Amniotic epithelial cell (primary cell): Measurements from ENCODE around the gene NOVA1.

Experiments used
- DNase-seq: peaks from one replicate; pipeline ENCODE4 v3.0.0-alpha.2; 2010; ENCODE audit warnings: low read depth

The NOVA1 gene

DNA sequence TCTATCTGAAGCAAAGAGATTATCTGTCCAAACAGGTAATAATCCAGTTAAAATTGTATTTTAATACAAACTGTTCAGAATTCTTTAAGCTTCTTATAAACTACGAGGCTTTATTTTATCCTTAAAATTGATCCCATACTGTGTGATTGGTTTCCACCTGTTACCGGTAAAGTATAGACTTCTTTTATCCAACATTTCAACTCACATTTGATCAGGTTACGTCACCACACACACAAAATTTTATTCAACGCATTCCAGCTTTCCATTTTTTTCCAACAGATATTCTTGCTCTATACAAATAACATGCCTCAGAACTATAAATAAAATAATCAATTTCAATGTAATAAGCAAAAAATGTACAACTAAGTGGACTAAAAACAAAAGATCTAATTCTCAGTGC lies 4.5 kb downstream of the NOVA1 start:
- DNase-seq: no peak

DNA sequence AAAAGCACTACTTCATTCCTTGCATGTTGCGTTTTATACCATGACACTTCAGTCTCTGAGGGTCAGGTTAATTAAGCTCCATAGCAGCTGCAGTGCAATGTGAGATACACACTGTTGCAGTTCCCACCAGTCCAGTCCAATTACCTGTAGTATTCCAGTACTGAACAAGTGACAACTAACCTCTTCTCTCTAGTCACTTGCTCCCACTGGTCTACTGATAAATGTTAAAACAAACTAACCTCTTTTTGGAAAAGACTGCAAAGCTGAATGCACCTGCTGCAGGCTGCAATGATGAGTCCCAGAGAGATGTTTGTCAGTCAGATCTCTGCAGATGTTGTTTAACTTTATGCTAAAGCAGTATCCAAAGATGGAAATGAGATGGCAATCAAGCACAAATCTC lies 7.9 kb downstream of the NOVA1 start:
- DNase-seq: no peak

DNA sequence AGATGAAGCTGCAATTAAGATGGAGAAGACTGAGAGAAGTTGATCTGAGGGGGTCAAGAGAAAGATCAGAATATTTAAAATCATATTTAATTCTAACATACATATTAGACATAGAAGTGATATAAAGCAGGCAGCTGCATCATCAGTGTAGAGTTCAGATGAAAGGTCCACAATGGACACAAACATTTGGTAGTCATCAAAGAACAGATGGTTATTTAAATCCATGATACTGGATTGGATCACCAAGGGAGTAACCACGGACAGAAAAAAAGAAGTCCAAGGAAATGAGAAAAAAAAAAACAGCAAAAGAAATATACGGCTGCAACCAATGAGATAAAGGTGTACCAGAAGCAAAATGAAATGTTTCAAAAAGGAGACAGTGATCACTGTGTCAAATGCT lies 20.1 kb downstream of the NOVA1 start:
- no peak for DNase-seq

DNA sequence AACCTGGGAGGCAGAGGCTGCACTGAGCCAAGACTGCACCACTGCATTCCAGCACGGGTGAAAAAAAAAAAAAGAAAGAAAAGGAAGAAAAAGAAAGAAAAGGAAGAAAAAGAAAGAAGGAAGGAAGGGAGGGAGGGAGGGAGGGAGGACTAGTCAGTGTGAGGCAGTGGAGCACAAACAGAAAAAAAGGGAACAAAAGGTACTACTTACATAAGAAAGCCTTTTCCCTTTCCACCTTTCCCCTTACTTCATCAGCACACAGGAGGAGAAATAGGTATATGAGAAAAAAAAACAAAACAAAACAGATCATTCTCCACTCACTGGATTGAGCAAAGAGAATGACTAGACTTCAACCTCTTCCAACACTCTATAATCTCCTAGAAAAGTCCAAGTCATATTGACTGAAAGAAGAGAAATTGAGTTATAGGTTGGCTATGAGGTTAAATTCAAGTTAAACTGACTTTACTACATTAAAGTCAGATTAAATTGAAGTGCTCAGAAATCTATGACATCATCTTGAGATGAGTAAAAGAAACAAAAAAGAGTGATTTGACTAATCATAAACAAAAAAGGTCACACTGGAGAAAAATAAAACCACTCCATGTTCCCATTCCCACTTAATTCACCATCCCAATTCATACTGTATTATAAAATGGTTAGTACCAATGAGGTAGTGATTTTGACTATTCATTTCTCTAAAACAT lies 43.6 kb downstream of the NOVA1 start:
- DNase-seq: no peak

DNA sequence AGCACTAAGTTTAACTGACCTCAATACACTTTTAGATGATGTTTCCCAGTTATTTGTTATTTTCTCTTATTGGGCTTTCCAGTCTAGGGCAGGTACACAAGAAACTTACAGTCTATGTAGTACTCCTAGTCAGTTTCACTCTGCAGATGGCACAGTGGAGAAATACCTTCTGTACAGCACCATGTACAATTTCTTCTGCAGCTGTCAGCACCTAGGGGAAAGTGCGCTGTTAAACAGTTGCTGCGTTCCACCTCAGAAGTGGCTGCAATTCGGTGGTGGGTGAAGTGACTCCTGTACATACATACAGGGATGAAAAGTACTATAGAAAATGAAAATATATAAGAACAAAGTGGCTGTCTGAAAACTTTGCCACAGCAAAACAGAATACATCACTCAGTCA lies 48.3 kb downstream of the NOVA1 start:
- no peak for DNase-seq

DNA sequence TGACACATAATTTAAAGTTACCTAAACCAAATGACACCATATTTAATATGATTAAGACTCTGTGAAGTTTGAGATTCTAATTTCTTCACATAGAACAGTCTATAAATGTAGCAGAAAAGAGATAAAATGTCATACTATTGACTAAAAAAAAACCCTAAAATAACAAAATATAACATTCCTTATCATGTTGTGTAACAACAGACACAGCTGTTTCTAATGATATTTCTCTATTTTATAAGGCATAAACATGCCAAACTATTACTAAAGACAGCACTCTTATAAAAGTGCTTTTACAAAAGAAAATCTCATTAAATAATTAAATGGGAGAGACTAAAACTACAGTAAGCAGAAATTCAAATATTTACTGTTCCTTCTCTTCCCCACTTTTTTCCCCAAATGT lies 49.4 kb downstream of the NOVA1 start:
- DNase-seq: no peak

DNA sequence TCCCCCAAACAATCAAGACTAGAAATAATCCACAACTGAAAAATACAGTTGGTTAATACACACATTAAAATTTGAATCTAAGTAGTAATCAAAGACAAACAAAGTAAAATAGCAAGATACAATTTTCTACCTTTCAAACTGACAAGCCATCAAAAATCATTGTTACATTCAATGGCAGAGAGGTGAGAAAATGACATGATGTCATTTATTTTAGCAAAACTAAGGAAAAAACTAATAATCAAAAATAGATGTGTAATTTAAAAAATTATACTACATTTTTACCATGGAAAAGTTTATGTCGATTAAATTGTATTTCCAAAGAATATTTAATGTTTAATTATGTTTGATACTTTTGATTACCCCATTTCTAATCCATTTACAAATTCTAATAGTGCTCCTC lies 59.7 kb downstream of the NOVA1 start:
- no peak for DNase-seq

DNA sequence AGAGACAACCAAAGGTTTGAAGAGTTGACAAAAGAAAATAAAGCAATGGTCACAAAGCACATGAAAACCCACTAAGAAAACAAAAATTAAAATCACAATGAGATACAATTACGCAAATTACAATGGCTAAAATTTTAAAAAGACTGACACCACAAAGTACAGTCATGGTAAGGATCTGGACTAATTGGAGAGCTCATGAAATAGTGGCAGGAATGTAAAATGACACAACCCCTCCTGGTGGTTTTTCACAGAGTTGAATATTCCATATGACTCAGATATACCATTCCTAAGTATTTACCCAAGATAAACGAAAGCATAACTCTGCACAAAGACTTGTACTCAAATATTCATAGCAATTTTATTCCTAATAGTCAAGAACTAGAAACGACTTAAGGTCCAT lies 65.9 kb downstream of the NOVA1 start:
- peak; percentile 34 for DNase-seq

DNA sequence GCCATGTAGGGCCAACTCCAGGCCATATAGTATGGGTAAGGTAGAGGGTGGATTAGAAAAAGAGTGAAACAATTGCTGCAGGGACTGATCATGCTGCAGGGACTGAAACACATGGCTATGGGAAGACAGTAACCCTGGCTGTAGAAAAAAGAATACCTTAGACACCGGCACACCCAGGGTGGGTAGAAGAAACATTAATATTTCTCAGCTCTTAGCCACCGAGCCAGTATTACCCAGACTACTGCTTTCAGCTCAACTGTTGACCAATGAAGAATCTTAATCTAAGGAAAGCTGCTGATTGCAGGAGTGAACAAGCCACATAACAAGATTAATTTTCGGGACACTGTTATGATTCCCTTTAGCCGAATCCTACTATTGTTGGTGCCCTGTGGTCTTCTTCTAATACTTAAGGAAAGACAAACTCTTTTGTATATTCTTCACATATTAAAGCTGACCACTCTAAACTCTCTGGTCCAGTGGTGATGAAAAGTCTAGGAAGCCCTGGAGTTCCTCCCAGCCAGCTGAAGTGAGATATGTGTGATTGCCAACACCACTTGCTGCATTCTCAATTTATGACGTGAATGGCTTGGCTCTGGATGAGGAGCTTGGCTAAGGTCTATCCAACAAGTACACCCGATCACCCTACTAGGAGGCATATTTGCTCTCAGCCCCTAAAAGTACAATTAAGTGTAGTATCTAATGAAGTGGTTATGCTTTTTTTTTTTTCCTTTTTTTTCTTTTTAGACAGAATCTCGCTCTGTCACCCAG lies 69.2 kb downstream of the NOVA1 start:
- no peak for DNase-seq

DNA sequence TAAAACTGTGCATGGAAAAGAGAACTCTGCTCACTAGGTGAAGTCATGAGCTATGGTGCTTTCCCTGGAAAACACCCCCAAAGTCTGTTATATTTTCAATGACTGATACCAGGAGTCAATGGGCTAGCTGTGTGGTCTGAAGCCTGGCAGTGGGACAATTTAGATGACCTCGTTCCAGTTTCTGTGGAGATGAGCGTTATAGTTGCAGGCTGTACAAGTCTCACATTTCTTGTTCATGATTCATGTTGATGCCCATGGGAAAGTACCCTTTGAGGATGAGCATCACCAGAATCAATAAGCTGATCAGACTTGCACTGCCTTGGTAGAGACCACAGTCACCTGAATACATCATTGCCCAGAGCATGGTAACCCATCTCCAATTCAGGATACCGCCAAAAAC lies 70.7 kb downstream of the NOVA1 start:
- no peak for DNase-seq

DNA sequence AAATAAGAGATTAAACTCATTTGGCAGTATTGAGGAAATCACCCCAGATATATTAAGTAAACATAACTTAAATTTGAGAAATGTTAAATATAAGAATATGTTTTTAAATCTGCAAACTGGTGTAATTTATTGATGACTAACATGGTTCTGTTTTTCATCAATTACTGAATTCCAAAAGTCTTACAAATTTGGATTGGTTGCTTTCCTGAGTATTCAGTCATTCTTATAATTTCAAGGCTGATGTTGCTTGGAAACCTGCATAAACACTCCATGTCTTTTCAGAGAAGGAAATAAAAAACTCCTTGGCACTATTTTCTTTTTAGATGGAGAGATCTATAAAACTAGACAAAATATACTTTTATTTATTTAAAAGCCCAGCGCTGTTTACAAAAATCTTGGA lies 71.7 kb downstream of the NOVA1 start:
- DNase-seq: no peak

DNA sequence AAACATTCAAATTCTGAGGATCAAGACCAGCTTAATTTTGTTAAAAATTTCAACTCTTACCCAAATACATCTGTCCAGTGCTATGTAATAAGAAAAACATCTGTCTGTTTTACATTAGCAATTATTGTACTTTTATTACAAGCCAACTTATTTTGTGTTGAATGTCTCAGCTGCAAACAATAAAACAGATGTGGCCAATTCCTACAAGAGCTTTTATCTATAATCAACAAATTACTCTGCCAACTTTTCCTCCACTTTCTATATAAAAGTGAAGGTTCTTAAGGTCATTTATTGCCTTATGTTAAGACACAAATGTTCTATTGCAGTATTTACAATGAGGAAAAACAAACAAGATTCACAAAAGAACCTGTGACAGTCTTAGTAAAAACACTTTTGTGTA lies 72.7 kb downstream of the NOVA1 start:
- DNase-seq: no peak

DNA sequence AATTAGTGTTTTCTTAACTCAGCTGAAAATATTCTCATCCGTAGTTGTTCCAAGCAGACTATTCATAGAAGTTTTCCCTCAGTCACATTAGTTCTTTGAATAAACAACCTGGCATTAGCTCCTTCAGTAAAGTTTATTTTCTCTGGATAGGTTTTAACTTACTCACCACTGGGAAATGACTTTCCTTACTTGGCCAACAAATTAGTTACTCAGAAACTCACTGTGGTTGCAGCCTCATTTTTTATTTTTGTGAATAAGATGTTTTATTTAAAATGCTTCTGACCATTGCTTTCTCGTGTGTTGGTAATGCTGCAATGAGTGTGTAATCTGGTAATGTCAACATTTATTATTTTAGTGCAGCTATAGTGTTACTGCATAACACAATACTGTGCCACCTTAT lies 74.9 kb downstream of the NOVA1 start:
- no peak for DNase-seq

DNA sequence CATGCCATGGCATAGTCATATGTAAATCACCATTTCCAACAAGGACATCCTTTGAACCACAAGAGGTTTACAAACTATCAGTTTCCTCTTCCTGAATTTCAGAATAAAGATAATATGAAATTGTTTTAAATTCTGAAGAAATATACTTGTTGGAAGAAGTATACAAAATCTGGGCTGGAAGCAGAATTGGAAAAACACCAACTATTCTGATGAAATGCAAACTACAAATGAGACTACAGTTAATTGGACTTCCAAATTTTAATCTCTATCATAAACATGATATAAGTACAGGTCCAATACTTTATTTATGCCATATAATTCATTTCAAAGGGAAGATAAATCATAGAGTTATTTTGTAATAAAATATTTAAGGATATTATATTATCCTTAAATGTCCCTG lies 80.1 kb downstream of the NOVA1 start:
- DNase-seq: no peak

DNA sequence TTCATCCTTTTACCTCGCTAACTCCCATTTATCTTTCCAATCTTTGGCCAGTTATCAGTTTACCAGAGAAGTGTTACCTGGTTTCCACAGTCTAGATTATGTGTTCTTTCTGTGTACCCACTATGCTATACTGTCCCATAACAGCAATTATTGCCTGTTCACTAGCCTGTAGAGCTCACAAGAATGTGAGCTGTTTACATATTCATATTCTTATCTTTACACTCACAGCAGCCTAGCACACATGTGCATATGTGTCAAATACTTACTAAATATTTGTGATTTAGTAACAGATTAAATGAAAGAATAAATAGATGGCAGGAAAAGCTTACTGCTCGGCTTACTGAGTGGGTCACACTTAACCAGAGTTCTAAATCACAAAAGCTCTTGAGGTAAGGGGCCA lies 97.8 kb downstream of the NOVA1 start:
- DNase-seq: no peak

DNA sequence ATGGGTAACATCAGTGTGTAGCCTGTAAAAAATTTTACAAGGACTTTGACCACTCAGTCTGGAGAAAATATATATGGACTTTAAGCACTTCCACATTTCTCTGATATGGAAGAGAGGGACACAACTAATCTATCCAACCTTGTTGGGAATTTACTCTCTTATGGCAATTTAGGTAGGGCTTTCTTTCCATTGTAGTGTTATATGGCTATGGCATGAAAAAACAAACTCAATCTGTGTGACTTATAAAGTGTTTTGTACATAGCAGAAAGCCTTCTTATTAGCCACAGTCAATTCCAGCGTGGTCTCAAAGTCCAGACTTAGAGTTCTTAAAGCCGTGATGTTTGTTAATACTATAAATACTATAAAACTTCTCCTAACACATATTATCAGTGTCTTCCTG lies 98.3 kb downstream of the NOVA1 start:
- DNase-seq: no peak

DNA sequence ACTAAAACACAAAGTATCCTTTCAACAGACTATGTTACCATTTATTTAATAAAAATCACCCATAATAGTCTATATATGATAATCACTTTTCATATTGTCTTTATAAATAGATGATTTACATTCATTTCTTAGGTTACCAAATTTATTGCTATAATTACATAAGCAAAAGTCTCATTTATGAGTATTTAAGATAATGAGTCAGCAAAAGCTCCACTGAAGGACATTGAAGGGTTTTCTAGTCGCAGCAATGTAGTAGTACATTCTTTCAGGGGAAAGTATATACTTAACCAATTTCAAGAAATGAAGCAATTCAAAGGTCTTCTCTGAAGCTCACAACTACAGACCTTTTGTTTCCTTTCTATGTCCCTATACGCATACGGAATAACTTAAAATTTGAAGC lies 110.9 kb downstream of the NOVA1 start:
- DNase-seq: no peak

DNA sequence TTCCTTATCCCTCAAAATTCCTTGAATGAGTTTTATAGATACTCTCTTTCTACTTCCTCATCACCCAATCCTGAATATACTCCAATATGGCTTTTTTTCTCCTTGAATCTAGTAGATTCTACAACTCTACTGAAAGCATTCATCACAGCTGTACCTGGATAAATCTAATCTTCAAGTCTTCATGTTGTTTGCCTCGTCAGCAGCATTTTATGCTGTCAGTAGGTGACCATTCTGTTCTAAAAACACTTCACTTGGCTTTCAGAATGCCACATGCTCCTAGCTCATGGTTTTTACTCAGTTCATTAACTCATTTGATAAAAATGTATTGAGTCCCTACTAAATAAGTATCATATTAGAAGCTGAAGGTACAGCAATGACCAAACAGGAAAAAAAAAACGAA lies 113.3 kb downstream of the NOVA1 start:
- no peak for DNase-seq

DNA sequence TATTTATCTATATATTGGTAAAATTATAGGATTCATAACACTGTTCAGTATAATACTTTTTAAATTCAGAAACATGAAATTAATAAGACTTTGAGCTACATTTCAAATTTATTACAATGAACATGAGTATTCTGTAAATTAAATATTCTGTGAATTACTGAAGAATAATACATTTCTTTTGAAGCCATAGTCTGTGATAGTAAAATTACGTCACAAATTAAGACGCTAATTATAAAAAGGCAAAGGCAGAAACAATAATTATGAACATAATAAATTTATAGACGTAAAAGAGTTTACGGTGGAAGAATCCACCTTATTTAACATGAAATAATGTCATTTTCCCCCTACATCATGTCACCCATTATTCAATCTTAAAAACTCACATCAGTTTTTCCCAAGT lies 118.9 kb downstream of the NOVA1 start:
- no peak for DNase-seq

DNA sequence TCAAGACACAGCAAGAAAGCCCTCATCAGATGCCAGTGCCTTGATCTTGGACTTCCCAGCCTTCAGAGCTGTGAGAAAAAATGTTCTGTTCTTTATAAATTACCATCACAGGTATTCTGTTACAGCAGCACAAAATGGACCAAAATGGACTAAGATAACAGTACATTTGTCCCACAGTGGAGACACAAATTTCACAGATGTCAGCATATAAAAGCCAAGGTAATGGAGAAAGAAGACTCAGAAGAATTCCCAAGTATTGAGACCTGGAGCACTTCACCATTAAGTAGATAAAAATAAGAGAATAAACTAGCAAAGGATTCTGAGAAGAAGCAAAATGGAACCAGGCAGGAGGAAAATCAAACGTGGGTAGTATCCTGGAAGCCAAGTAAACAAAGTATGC lies 131.0 kb downstream of the NOVA1 start:
- no peak for DNase-seq

DNA sequence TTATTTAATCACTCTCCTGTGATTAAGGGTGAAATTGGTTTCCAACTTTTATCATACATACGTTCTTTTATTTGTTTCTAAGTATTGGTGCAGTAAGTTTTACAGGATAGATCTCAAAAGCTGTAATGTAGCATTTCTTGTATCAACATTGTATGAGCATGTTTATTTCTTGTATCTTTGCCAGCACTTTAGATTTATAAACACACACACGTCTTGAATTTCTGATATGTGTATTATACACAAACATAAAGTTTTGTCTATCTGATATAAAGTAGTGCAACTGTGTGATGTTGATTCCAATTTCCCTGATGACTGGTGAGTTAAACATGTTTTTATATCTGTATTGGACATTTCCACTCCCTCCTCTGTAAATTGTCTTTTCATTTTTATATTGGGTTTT lies 134.7 kb downstream of the NOVA1 start:
- no peak for DNase-seq

DNA sequence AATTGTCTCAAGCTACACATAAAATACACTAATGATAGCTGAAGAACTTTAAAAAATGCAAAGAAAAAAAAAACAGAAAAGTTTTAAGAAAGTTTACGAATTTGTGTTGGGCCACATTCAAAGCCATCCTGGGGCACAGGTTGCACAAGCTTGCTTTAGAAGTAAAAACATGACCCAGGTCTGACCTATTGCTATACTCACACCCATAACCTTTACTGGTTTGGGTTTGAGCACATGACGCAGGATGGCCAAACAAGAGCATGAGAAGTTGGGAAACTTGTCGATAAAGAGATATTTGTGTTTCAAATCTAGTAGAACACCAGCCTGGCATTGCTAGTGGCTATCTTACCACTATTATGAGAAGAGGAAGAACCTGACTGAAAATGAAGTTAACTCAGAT lies 143.7 kb downstream of the NOVA1 start:
- DNase-seq: no peak

DNA sequence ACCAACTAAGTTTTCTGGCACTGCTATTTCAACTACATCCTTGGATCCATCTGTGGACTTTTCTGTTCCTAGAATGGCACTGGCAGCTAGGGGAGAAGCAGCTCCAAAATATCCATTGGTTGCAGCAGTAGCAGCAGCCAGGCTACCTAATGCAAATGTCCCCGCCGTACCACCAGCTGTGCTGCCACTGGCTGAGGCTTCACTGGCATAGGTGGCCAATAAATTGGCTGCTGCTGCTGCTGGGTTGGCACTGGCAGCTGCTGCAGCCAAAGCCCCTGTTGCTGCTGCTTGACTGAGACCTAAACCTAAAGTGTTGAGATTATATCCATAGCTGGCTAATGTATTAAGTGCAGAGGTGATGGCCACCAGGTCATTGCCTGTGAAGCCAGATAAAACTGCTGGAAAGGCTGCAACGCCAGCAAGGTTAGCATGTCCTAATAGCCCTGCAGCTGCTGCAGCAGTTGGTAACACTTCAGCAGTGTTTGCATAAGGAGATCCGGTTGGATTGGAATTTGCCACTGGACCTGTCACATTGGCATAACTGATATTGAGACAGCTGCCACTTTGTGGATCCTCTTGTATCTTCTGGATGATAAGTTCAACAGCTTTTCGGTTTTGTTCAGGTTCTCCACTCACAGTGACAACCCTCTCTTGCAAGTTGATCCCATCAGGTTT lies 149.5 kb downstream of the NOVA1 start:
- DNase-seq: no peak
